ENCODE measurements around the gene EFCAB5.
"Not testable (repeated sequence)": the region's sequence is repeated elsewhere in the genome, so short reads cannot be mapped to it uniquely, and the experiment has no call there.

The EFCAB5 gene

GRCh38 chr17:29980261-29980660 is 38.8 kb downstream of the EFCAB5 start:
- H3K4me1 ChIP-seq (ENCODE audit: control insufficient read depth, insufficient read depth, low read length): no peaks in the 10 kb centered on the region
- H3K9me3 ChIP-seq (ENCODE audit: control insufficient read depth, low read length): no peaks in the 10 kb centered on the region
- H3K36me3 ChIP-seq (ENCODE audit: control insufficient read depth, insufficient read depth, low read length): no peaks in the 10 kb centered on the region
- H3K9ac ChIP-seq (ENCODE audit: low read length): no peak overlapping the region
- no peaks in the 10 kb centered on the region for H3K27me3 ChIP-seq (ENCODE audit: control insufficient read depth, insufficient read depth, low read length)
- H3K4me3 ChIP-seq (ENCODE audit: low read length): no peak overlapping the region

GRCh38 chr17:29982991-29983653 is 41.7 kb downstream of the EFCAB5 start:
- no peaks in the 10 kb centered on the region for H3K27me3 ChIP-seq (ENCODE audit: control insufficient read depth, insufficient read depth, low read length)
- no peaks in the 10 kb centered on the region for H3K4me1 ChIP-seq (ENCODE audit: control insufficient read depth, insufficient read depth, low read length)
- no peaks in the 10 kb centered on the region for H3K9me3 ChIP-seq (ENCODE audit: control insufficient read depth, low read length)
- no peak overlapping the region for H3K4me3 ChIP-seq (ENCODE audit: low read length)
- H3K9ac ChIP-seq (ENCODE audit: low read length): no peak overlapping the region
- no peaks in the 10 kb centered on the region for H3K36me3 ChIP-seq (ENCODE audit: control insufficient read depth, insufficient read depth, low read length)

GRCh38 chr17:29996458-29996857 is 55.0 kb downstream of the EFCAB5 start:
- H3K9me3 ChIP-seq (ENCODE audit: control insufficient read depth, low read length): no peaks in the 10 kb centered on the region
- peaks cover 5% of the 10 kb centered on the region for H3K4me1 ChIP-seq (ENCODE audit: control insufficient read depth, insufficient read depth, low read length)
- H3K4me3 ChIP-seq (ENCODE audit: low read length): no peak overlapping the region
- no peaks in the 10 kb centered on the region for H3K36me3 ChIP-seq (ENCODE audit: control insufficient read depth, insufficient read depth, low read length)
- no peaks in the 10 kb centered on the region for H3K27me3 ChIP-seq (ENCODE audit: control insufficient read depth, insufficient read depth, low read length)
- no peak overlapping the region for H3K9ac ChIP-seq (ENCODE audit: low read length)

GRCh38 chr17:30000001-30000754 is 58.7 kb downstream of the EFCAB5 start:
- Histone ChIP-seq H3K27me3 (ENCODE audit: control insufficient read depth, insufficient read depth, low read length) (no peaks in the 10 kb centered on the region), H3K36me3 (ENCODE audit: control insufficient read depth, insufficient read depth, low read length) (no peaks in the 10 kb centered on the region), H3K4me1 (ENCODE audit: control insufficient read depth, insufficient read depth, low read length) (peaks cover 5% of the 10 kb centered on the region), H3K9me3 (ENCODE audit: control insufficient read depth, low read length) (no peaks in the 10 kb centered on the region), H3K9ac (ENCODE audit: low read length) (no peak overlapping the region), H3K4me3 (ENCODE audit: low read length) (no peak overlapping the region)

- H3K27me3 ChIP-seq (ENCODE audit: control insufficient read depth, insufficient read depth, low read length): no peaks in the 10 kb centered on the region
- no peak overlapping the region for H3K9ac ChIP-seq (ENCODE audit: low read length)
- H3K36me3 ChIP-seq (ENCODE audit: control insufficient read depth, insufficient read depth, low read length): no peaks in the 10 kb centered on the region
- peaks cover 5% of the 10 kb centered on the region for H3K4me1 ChIP-seq (ENCODE audit: control insufficient read depth, insufficient read depth, low read length)
- H3K4me3 ChIP-seq (ENCODE audit: low read length): no peak overlapping the region
- H3K9me3 ChIP-seq (ENCODE audit: control insufficient read depth, low read length): no peaks in the 10 kb centered on the region
Observed at GRCh38 chr17:30000755-30001257, 59.4 kb downstream of the EFCAB5 start.

- Histone ChIP-seq H3K4me1 (ENCODE audit: control insufficient read depth, insufficient read depth, low read length) (peaks cover 5% of the 10 kb centered on the region), H3K27me3 (ENCODE audit: control insufficient read depth, insufficient read depth, low read length) (no peaks in the 10 kb centered on the region), H3K9me3 (ENCODE audit: control insufficient read depth, low read length) (no peaks in the 10 kb centered on the region), H3K4me3 (ENCODE audit: low read length) (no peak overlapping the region), H3K36me3 (ENCODE audit: control insufficient read depth, insufficient read depth, low read length) (no peaks in the 10 kb centered on the region), H3K9ac (ENCODE audit: low read length) (no peak overlapping the region)
Observed at GRCh38 chr17:30002088-30002487, 60.7 kb downstream of the EFCAB5 start.

- H3K9ac ChIP-seq (ENCODE audit: low read length): no peak overlapping the region
- H3K9me3 ChIP-seq (ENCODE audit: control insufficient read depth, low read length): no peaks in the 10 kb centered on the region
- H3K36me3 ChIP-seq (ENCODE audit: control insufficient read depth, insufficient read depth, low read length): no peaks in the 10 kb centered on the region
- H3K4me1 ChIP-seq (ENCODE audit: control insufficient read depth, insufficient read depth, low read length): peaks cover 2% of the 10 kb centered on the region
- no peak overlapping the region for H3K4me3 ChIP-seq (ENCODE audit: low read length)
- H3K27me3 ChIP-seq (ENCODE audit: control insufficient read depth, insufficient read depth, low read length): no peaks in the 10 kb centered on the region
Observed at GRCh38 chr17:30005709-30006320, 64.4 kb downstream of the EFCAB5 start.

- H3K9me3 ChIP-seq (ENCODE audit: control insufficient read depth, low read length); H3K9ac ChIP-seq (ENCODE audit: low read length); H3K4me3 ChIP-seq (ENCODE audit: low read length); H3K36me3 ChIP-seq (ENCODE audit: control insufficient read depth, insufficient read depth, low read length); H3K27me3 ChIP-seq (ENCODE audit: control insufficient read depth, insufficient read depth, low read length); H3K4me1 ChIP-seq (ENCODE audit: control insufficient read depth, insufficient read depth, low read length): not testable (repeated sequence)
Observed at GRCh38 chr17:30011934-30012333, 70.5 kb downstream of the EFCAB5 start.

- Histone ChIP-seq H3K27me3 (ENCODE audit: control insufficient read depth, insufficient read depth, low read length) (no peaks in the 10 kb centered on the region), H3K4me3 (ENCODE audit: low read length) (no peak overlapping the region), H3K4me1 (ENCODE audit: control insufficient read depth, insufficient read depth, low read length) (no peaks in the 10 kb centered on the region), H3K36me3 (ENCODE audit: control insufficient read depth, insufficient read depth, low read length) (no peaks in the 10 kb centered on the region), H3K9me3 (ENCODE audit: control insufficient read depth, low read length) (no peaks in the 10 kb centered on the region), H3K9ac (ENCODE audit: low read length) (no peak overlapping the region)
Observed at GRCh38 chr17:30021708-30022317, 80.4 kb downstream of the EFCAB5 start.

- H3K9me3 ChIP-seq (ENCODE audit: control insufficient read depth, low read length); H3K4me3 ChIP-seq (ENCODE audit: low read length); H3K27me3 ChIP-seq (ENCODE audit: control insufficient read depth, insufficient read depth, low read length); H3K36me3 ChIP-seq (ENCODE audit: control insufficient read depth, insufficient read depth, low read length); H3K9ac ChIP-seq (ENCODE audit: low read length); H3K4me1 ChIP-seq (ENCODE audit: control insufficient read depth, insufficient read depth, low read length): not testable (repeated sequence)
Observed at GRCh38 chr17:30025325-30025724, 83.9 kb downstream of the EFCAB5 start.

- H3K9ac ChIP-seq (ENCODE audit: low read length): no peak overlapping the region
- H3K27me3 ChIP-seq (ENCODE audit: control insufficient read depth, insufficient read depth, low read length): no peaks in the 10 kb centered on the region
Observed at GRCh38 chr17:30027676-30028075, 86.2 kb downstream of the EFCAB5 start.

More at GRCh38 chr17:30027676-30028075, 86.2 kb downstream of the EFCAB5 start:
- Histone ChIP-seq H3K36me3 (ENCODE audit: control insufficient read depth, insufficient read depth, low read length) (no peaks in the 10 kb centered on the region), H3K4me3 (ENCODE audit: low read length) (no peak overlapping the region), H3K9me3 (ENCODE audit: control insufficient read depth, low read length) (no peaks in the 10 kb centered on the region), H3K4me1 (ENCODE audit: control insufficient read depth, insufficient read depth, low read length) (no peaks in the 10 kb centered on the region)

All from mucosa of stomach (tissue), 1 donor.